DMS53 (cell line): ENCODE data around the gene PARD3.
A peak's percentile ranks its signal among the peaks of the same experiment; 100 is the strongest.

ENCODE experiments used
- DNase-seq: peaks from one replicate; lab custom pipeline; 2025; lab: John Stamatoyannopoulos, UW

PARD3 gene

DNA sequence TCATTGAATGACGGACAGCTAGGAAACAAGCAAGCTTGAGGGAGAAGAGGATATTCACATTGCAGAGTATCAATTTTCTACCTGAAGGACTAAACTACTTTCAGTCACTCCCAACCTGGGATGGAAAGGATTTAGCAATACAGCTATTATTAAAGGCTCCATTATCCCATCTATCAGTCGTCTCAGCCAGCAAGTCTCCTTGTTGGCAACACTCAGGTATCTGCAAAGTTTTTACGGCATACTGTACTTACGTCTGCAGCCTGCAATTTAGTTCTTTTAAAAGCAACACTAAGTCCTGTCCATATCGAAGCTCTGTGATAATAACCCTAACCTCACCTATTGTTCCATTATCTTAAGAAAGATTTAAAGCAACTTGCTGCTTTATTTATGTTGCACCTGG, 689.4 kb downstream of the PARD3 start:
- no peak for DNase-seq

DNA sequence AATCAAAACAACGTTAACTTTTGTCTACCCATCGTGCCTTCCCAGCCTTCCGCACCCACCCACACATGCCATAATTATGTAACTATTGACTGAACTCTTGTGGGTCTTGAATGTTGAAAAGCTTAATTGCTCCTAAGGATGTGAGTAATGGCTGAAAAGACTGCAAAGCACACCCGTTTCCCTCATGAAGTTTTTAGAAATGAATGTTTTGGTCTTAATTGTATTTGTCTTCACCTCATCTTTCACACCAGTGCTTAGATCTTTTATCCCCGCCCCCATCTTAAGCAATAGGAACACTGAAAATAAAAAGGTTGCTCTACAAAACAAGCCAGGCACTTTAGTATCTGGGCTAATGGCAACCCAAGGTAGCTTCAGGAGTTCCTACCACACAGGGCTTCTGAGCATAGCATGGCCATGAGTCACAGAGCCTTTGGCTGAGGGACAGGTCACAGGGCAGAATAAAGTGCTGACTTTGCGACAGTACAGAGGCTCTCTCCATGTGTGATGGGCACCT, 690.5 kb downstream of the PARD3 start:
- DNase-seq, result peak; percentile 20

DNA sequence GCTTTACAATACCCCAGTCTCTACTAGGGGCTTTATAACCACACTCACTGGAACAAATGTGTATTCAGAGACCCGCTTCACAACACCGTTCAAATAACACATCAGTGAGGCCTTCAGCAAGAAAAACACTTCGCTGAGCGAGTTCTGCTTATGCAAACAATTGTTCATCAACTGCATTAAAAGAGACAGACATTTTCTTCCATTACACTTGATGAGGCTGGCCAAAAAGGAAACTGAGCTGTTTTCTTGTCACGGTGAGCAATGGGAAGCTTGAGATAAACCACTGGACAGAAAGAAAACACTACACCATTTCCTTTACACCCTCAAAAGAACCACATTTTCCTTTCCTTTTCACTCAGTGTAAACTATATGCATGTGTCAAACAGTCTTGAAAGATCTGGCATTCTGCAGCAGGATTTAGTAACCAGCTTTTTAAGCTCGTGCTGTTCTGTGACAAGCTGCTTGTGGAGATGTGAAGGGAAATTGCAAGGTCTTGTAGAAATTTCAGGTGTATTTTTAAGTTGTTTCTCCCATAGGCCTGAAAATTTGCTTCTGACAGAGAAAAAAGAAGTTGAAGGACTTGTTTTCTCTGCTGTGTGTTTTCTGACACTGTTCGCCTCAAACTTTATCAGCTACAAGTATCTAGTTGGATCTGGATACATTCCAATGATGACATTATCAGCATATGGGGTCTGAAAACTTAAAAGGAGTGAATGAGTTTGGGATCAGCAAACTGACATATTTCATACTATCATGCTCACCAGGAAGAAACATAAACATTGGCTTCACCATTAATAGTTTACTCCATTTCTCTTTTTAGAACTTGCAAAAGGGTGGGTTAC, 693.1 kb downstream of the PARD3 start:
- peak; percentile 10 for DNase-seq

DNA sequence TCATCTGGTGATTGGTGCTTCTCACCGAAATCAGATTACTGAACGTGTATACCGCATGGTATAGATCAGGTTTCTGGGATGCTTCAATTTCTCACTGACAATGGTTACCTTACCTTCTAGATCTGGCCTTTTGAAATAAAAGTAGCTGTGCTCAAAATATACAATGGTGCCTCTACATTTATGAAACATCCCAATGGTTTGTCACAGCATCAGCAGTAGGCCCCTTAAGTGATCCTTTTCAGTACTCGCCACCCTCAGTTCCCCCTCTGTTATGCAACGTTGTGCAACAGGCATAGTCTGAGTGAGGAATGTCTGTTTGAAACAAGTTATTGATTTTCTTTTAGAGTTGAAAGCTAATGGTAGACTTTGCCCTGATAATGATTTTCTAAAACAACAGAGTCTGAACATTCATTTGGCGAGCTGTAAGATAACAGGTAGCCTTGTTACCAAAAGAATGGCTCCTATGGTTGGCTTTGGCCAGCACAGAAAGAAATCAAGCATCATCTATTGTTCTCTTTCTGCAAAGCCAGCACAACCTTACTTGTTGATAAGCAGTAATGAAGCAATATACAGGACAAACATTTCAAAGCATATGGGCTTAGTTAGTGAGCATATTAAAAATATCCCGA, 693.9 kb downstream of the PARD3 start:
- no peak for DNase-seq

DNA sequence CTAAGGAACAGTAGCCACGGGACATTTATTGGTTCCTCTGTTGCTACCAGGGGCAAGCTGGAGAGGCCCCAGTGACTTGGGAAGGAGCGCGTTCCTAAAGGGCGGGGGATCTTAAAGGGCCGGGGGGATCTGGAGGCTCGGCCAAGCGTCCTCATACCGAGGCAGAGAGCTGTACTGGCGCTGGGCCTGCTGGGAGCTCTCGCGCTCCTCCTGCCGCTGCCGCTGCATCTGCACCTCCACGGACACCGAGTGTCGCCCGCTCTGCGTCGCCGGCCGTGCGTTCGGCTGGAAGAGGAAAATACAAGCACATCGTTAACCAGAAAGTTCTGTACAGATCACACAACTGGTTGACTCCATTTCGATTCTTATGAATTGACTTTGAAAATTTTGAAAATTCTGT, 695.6 kb downstream of the PARD3 start:
- no peak for DNase-seq

DNA sequence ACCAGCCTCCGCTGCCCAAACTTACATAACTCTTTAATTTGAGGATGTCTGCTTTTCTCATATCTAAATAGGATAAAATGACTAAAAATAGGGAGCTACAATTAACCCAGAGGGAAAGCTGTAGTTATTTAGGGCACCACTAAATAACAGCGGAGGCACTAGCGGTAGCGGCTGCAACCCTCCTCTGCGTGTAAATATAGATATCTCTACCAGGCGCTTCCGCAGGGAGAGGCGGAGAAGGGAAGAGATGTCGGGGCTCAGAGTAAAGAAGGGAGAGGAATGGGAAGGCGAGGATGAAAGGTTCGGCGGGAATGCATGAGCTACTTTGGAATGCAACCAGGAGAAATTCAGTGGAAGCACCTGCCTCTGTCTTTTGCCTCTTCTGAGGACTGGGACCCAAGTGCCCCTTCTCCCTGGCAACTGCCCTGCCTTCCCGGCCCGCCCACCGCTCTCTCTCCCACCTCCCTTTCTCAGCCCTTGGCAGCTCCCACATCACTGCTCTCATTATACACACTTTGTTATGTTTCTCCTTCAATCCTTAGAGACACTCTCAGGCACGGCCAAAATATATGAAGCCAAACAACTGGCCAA, 698.3 kb downstream of the PARD3 start:
- no peak for DNase-seq

DNA sequence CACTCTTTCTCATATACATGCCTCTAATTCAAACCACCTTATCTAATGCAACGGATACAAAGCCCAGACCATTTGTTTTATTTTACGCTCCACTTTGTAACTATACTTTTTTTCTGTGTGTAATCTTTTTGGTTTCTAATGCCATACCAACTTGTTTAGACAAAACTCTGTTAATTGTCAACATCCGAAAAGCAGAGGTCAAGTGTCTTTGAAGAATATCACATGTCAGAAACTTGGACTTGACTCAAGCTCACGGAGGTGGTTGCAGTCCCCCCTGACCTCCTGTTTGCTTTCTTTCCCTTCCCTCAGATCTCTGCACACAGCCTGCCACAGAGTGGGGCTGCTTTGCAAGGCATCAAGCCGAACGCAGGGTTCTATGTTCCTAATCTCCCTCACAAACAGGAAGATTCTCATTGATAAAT, 698.9 kb downstream of the PARD3 start:
- no peak for DNase-seq

DNA sequence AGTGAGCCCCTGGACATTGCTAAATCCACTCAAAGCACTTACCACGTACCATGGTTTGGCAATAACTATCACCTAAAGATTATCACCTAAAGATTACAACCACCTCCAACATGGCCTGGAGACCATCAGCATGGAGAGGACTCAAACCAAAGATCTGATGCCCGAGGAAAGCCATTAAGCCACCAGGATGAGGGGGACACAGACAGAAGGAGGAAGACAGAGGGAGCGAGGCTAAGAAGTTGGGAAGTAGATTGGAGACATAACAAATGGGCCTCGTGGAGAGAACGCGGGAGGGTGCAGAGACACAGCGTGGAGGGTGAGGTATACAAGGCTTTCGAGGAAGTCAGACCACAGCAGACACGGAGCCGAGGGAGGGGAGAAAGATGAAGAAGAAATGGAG, 700.2 kb downstream of the PARD3 start:
- DNase-seq, result no peak

DNA sequence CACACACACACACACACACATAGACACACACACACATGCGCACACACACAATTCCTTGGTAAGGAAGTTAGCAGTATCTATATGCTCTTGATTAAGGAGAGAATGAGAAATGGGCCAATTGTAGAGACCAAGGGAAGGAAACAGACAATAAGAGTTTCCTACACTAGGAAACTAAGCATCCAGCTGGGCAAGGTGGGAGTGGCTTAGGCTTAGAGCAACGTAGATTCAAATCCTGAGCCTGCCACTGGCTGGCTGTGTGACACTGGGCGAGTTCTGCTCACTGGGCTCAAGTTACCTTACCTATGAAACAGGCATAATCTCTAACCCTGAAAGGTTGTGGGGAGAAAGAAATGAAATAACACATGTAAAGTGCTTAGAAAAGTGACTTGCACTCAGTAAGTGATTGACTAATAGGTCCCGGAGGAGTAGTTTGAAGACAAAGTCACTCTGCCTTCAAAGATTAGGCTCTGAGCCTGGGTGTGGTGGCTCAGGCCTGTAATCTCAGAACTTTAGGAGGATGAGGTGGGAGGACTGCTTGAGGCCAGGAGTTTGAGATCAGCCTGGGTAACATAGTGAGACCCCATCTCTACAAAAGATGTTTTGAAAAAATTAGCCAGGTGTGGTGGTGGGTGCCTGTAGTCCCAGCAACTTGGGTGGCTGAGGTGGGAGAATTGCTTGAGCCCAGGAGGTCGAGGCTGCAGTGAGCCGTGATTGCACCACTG, 701.4 kb downstream of the PARD3 start:
- no peak for DNase-seq

DNA sequence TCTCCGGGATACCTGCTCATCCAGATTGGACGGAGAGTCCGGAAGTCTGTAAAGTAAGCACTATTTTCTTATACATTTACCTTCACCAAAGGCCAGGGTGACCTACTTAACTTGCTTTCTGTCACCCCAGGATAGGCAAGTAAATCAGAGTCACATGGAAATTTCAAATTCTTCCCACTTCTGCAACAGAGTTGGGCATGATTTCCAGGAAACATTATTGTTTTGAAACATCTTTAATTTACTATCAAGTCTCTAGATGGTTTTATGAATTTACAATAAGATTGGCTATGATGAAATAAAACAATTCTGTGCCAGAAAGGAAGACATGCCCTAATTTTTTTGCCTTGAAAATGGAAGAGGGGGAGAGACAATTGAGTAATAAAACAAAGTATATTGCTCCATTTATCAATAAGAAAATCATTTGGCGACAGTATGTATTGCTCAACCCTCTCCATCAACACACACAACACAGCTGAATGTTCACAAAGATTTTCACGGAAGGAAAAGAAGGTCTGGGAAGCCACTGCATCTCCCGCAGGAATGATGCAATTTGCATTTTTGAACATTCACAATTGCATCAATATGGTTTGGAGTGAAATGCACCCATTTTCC, 702.8 kb downstream of the PARD3 start:
- DNase-seq, result no peak

DNA sequence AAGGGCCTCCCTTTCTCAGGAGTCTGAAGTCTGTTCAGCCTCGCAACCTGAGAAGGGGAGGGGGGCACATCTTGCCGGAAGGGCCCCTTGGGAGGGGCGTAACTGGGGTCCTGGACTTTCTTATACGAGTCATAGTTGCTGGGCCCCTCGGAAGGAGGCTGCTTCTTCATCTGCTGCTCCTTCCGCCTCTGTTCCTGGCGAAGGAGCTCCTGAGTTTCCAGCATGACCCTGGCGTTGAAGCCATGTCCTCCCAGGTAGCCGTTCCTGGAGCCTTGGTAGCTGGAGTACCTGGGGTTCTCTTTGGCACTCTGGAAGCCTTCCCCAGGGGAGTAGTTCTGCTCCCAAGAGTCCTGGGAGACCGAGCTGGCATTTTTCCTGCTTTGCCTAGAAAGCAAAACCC, 703.9 kb downstream of the PARD3 start:
- no peak for DNase-seq

DNA sequence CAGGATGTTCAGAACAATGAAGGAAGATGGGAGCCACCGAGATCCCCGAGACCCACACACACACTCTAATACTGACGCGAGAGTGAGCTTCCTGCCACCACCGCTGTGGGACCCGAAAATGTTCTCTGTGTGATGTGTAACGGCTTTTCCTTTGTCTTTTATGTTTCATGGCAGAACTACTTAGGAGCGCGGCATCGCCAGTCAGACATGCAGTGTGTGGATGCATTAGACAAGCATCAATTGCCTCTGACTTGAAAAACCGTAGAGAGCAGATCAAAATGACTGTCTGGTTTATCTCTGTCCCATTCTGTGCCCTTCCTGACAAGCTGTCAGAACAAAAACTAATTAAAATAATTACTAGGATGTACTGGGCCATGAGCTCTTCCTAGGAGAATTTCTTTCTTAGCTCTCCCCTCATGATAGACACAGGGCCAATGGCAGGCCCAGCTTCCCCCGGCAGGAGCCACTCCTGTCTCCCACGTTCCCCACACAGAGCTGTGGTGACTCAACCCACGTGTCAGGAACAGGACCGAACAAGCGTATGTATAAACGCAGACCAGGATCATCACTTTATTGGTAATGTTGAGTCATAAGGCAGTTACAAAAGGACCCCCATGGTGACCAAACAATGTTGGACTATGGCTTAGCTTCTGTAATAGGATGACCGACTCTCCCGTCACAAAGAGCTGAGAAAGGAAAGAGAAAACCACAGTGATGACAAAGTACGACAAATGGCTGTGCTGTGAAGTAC, 705.0 kb downstream of the PARD3 start:
- no peak for DNase-seq

DNA sequence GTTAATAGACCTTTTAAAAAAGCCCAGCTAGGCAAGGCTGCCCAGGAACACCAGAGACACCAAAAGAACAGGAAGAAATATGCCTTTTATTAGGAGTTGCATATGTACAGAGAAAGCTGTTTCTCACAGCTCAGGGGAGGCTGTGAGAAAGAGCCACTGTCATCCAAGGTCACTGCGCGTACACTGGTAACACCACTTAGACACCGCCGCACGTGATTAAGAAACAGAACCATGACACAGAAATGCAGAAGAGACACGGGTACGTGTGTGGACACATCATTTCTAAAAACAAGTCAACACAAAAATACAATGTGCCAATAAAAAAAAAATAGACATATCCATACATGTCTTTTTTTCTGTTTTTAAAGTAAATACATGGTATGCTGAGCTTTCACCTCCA, 705.6 kb downstream of the PARD3 start:
- no peak for DNase-seq

DNA sequence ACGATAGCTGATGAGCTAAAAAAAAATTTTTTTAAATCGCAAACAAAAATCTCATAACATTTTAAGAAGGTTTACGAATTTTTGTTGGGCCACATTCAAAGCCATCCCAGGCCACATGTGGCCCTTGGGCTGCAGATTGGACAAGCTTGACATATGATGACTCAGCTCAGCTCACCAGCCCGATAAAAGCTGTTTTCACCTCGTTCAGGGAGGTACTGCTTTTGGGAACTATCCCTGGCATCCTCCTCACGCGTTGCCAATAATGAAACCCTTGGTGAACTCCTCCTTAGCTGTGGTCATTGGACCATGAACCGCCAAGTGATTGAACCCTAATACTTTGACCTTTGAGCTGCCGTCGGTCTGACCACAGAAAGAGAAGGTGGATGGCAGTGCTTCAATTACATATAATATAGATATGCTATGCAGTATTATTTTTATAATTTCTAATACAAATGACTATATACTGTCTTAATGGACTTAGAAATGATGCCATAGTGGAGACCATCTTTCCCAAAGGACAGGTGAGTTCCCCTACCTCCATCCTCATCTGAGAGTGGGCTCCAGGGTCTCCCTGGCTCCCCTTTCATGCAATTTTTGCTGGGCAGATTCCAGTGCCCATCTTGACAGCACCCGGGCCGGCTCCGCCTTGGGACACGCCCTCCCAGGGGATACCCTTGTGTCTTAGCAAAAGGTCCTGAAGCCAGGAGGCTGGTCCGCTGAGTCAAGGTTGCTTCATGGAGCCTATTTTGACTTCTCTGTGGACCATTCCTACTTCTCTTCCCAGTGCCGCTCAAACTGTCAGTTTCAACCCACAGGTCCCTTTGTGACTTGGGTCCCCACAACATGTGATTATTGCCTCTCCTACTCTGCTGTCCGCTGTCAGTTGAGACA, 707.2 kb downstream of the PARD3 start:
- no peak for DNase-seq

DNA sequence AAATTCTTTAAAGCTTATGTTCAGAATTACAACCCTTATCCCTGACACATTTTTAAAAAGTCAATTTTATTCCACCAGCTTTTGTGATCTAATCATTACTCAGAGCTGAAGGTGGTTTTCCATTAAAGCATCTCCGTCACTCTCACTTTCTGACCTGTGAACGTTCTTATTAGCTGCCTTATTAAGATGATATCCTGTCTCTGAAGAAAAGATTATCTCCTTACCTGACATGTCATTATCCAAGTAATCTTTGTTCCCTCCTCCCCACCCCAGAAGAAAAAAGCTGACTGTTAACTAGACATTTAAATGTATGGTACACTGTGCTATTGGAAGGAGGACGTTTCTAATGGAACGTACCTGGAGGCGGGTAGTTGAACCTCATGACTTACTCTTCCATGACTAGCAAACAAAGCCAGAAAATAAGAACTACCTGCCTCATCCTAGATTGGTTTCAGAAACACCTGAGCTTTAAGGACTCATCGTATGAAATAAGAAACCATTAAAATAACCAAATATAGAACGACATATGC, 708.7 kb downstream of the PARD3 start:
- no peak for DNase-seq

DNA sequence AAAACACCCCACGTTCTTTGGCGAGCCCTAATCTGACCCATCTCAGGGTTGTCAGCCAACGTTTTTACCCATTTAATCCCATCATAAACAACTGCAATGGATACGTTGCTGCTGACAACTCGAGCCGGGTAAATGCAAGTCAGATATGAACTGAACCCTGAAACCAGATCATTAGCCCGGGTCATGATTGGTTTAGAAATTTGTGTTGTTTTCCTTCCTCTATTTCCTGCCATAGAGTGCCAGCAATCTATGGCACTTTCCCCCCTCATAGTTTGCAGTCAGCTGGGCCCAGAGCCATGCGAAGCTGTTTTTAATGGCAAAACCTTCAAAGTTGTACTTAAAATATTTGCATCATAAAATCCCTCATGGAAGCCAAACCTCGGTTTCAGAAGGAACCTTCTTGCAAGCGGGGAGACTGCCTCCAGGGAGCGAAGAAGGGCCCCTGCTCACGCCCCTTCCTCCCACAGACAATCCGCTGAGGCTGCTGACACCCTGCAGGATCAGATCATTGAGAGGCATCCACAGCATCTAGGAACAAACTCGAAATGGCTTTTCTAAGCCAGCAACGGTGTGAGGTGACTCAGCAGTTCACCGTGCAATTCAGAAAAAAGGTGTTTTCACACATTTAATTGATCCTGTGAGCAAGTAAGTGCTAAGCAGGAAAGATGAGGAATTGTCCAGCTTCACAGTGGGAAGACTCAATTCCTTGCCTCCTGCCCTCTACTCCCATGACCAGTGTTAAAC, 710.1 kb downstream of the PARD3 start:
- no peak for DNase-seq

DNA sequence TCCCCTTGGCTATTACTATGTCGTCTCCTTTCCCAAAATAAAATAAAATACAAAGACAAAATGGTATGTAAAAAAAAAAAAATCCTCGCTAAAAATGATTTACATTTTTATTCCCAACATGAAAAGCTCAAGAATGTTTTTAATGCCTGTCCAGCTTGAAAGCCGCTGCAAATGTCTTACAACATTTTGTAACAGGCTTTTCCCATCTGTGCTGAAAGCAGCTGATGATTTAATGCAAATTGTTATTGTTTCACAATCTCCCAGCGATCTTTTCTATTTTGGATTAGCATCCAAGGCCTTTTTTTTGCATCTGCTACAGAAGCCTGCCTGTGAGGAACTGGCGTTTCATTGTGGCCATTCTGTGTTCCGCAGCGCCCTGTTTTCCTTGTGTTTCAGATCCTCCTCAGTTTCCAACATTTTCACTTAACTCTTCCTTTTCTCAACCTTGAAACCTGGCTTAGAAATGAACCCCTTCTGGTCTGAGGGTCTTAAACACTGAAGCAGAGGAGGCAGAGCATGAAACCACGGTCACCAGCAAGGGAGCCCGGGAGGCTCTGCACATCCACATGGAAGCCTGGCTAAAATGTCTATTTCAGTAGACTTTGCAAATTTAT, 712.1 kb downstream of the PARD3 start:
- no peak for DNase-seq

DNA sequence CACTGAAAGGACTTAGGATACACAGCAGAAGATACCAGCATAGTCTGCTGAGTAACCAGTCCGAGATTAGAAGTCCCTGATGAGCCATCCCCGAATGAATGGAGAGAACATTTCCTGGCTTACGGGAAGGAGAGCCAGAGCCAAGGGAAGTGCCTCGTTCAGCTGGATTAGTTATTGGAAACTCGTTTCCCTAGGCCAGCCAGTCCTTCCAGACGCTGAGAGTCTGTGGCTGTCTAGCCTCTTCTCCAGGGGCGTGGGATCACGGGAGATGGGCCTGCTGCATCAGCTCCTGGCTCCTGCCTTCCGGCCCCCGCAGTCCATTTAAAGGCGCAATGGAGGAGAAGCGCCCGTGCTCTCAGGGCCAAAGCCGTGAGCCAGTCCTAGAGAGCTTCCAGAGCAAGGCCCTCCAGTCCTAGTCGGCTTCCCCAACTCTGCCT, 712.8 kb downstream of the PARD3 start:
- DNase-seq, result no peak

DNA sequence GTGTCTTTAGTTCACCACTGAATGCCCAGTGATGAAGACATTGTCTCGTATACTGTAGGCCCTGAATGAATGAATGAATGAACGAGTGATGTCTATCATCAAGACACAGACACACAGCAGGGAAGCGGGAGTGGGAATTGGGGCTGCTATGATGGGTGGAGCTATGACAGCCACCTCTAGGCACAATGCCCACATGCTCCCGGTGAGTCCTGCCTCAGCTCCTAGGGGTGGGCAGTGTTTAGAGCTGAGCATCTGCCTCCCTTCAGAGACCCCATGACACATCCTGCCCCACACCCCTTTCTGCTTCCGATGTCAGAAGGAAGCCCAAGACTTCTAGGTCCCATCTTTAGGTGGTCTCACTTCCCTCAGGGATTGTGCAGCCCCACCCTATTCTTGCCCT, 714.1 kb downstream of the PARD3 start:
- DNase-seq, result no peak
